Stomach (tissue), 4 donors: ENCODE measurements around the gene CUX1.

Source experiments
- CTCF ChIP-seq, 7 experiments: fragments of 450-650 bp in 4 of 7; fragments of 200-600 bp in 3 of 7; sonication (generic) in 3 of 7; IDR thresholded peaks; one replicate each; pipeline ENCODE4 v1.5.1; 2016 to 2019; ENCODE audit warnings: antibody characterized with exemption in 7 of 7, control low read depth in 2 of 7, mild to moderate bottlenecking in 1 of 7
- POLR2A ChIP-seq, 4 donors: fragments of 450-650 bp; IDR thresholded peaks; one replicate each; pipeline ENCODE4 v1.6.1; 2016; ENCODE audit warnings: antibody characterized with exemption in 4 of 4, control low read depth in 2 of 4, mild to moderate bottlenecking in 1 of 4, moderate library complexity in 1 of 4

- TF ChIP-seq CTCF (IDR thresholded peaks at IDR 0.05) (no peak), POLR2A (IDR thresholded peaks at IDR 0.05) (no peak)
These were observed 167.9 kb downstream of the CUX1 start for GRCh38 chr7:101985057-101985902.
